ENCODE measurements around the gene MAN2B2.

GRCh38 chr4:6546681-6547447, 28.1 kb upstream of the MAN2B2 start:
- TF ChIP-seq MAFK (IDR thresholded peaks at IDR 0.05; ENCODE audit: low read length), result no peak
- TF ChIP-seq FIP1L1 (IDR thresholded peaks at IDR 0.05; ENCODE audit: low read depth, low read length, poor library complexity, severe bottlenecking), result no peak
- TF ChIP-seq BRCA1 (IDR thresholded peaks at IDR 0.05), result no peak
- 0 out of 2 replicates have a peak, but pooled peaks have one; percentile 50 for TF ChIP-seq BRCA1 (CRISPR knock-in tag; IDR thresholded peaks at IDR 0.05)
- TF ChIP-seq GTF3C2 (IDR thresholded peaks at IDR 0.05; ENCODE audit: borderline replicate concordance, extremely low read depth, insufficient read length), result no peak
- TF ChIP-seq SRF (CRISPR knock-in tag; IDR thresholded peaks at IDR 0.05), result peak in 1 of 2 experiments; percentile 54; a peak in 1 of 4 replicates
- no peak for TF ChIP-seq ZFX (CRISPR knock-in tag; IDR thresholded peaks at IDR 0.05)
- TF ChIP-seq UBTF (IDR thresholded peaks at IDR 0.05; ENCODE audit: borderline replicate concordance in 1 of 2, low read depth in 2 of 2, low read length in 2 of 2), result no peak
- no peak for TF ChIP-seq ELK3 (CRISPR knock-in tag; IDR thresholded peaks at IDR 0.05)
- TF ChIP-seq TEAD4 (IDR thresholded peaks at IDR 0.05; ENCODE audit: low read length), result no peak; the same call in 1 of the 2 replicates
- TF ChIP-seq TEAD4 (CRISPR knock-in tag; IDR thresholded peaks at IDR 0.05; ENCODE audit: borderline replicate concordance), result no peak
- no peak for TF ChIP-seq GATAD2A (IDR thresholded peaks at IDR 0.05)
- TF ChIP-seq CTCF (IDR thresholded peaks at IDR 0.05 in 2 of 3, conservative IDR thresholded peaks at IDR 0.05 in 1 of 3; ENCODE audit: insufficient read depth in 2 of 3, low read depth in 1 of 3, low read length in 3 of 3), result peak; percentile 89 to 93 (median 91)
- TF ChIP-seq RBBP5 (IDR thresholded peaks at IDR 0.05; ENCODE audit: borderline replicate concordance, insufficient read depth, low read length, poor library complexity, severe bottlenecking), result no peak
- no peak for TF ChIP-seq CCNT2 (IDR thresholded peaks at IDR 0.05; ENCODE audit: borderline replicate concordance, extremely low read depth, insufficient read length, low read depth, low read length)

Data from K562 (cell line).